HG03135 (cell line): ENCODE results near the gene CHN2.

ENCODE experiments used
- ATAC-seq: cut with Tn5 transposase; IDR thresholded peaks from one replicate; pipeline ENCODE4 v1.9.1; 2021; ENCODE audit warnings: mild to moderate bottlenecking, moderate library complexity; ENCODE audit not compliant: unreplicated experiment

Gene CHN2

DNA sequence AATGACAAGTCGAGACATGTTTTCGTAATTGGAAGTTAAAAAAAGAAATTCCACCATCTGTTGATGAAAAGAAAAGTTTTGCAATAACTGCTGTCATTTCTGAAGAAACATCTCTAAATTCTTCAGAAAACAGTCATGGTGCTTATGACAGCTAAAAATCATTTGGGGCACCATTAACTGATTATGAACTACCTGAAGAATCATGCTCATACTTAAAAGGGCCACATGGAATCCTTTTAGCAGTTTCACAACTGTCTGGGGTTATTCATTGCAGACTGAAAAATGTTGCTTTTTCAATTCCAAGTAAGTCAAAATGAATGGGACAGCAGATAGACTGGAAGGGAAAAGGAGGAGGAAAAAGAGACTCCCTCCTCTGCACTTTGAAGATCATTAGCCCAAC lies 134.2 kb downstream of the CHN2 start:
- no peak for ATAC-seq

DNA sequence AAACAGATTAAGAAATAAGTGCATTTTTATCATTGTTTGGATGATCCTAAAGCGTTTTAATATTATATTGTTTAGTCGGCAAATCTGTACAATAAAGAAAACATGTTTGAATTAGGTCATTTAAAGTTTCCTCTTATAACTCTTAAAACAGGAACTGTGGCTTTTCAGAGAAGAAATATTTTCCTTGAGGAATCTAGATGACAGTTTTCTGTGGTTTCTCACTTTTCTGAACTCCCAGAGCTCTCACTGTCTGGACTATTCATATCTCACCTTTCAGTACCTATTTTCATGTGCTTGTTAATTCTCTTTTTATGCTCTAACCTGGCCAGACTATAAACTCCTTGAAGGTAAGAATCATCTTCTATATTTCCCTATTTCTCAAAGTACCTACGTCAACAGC lies 135.1 kb downstream of the CHN2 start:
- no peak for ATAC-seq

DNA sequence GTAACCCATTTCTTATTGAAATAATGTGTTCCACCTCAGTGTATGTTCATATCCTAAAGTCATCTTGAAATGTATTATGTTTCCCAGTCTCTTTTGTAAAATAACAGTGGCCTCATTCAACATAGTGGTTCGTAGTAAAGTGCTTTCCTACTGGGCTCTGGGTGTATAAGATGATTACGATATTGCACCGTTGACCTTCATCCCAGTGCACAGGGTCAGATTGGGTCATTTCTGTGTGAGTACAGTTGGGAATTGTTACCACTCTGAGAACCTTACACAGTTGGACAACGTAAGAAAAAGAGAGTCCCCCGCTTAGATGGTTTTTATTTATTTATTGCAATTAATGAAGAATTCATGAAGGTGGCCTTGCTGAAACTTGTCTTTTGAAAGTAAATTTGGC lies 135.6 kb downstream of the CHN2 start:
- no peak for ATAC-seq

DNA sequence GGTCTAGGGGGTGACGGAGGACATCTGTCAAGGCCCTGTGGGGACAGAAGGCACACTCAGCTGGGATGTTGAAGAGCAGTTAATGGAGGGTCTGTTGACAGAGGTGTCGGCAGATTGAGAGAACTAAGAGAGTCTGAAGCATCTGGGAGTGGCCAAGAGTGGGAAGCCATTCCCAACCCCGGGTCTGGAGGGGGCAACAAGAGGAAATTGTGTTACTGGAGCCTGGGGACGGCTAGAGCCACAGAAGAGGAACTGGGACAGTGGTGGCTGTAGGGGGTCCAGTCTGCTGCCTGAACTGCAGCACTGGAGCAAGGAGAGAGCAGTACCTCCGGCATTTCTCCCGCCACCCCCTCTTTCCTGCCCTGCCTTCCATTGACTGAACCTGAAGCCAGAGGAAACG lies 136.6 kb downstream of the CHN2 start:
- no peak for ATAC-seq

DNA sequence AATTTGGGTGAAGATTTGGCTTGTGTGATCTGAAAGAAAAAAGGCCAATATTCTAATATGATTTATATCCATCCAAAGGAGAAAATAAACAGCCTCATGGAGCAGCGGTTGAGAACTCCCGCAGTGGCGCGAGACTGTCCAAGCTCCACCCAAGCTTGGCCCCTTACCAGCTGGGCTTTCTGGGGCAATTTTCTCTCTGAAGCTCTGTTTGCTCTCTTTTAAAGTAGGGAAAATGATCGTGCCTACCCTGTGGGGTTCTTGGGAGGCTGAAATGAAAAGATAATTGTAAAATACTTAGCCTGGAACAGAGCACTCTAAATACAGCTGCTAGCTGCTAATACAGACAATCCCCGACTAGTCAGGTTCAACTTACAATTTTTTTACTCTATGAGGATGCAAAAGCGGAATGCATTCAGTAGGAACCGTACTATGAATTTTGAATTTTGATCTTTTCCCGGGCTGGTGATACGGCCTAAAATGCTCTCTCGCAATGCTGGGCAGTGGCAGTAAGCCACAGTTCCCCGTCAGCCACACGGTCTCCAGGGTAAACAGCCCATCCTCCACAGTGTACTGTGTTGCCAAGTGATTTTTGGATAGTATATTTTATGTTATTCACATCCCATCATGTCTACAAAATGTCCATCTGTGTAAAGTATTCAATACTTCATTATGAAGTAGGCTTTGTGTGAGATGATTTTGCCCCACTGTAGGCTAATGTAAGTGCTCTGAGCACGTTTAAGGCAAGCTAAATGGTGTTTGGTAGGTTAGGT lies 137.7 kb downstream of the CHN2 start:
- ATAC-seq = no peak

DNA sequence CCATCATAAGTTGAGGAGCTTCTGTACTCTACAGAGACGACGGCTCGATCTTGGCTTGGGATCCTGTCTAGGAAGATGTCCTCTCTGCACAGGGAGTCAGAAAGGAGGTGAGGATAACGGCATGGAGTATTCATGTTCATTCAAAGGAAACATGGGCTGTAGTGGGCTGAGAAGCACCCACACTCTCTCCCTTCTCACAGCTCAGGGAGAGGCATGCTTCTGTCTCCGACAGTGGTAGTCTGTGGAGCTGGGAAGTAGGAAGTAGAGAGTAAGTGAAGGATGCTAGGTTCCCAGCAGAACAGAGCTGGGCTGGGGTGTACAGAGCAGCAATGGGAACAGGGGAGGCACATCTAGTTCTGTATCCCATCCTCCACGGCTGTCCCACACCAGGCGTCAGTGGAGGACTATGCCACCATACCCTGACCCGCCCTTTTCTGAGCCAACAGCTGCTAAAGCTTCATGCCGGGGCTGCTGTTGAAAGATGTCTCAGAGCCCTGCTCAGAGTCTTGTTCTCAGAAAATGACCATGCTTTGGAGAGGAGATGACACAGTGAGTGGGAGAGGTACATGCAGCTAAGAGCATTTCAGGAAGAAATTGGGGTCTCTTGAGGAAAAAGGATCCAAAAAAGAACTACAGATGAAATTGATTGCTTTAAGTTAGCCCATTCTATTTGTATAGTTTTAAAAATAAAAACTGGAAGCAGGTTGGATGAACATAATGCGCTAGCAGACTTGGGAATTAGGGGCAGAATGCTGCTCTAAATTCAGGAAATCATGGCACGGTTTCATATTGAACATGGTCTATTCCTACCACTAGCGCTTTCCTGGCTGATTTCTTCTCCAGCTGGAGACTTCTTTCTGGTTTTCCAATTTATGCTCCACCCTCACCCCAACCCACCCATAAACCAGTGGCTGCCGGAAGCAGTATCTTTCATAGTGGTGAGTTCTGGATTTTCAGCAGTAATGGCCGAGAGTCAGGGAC lies 138.6 kb downstream of the CHN2 start:
- ATAC-seq = no peak

DNA sequence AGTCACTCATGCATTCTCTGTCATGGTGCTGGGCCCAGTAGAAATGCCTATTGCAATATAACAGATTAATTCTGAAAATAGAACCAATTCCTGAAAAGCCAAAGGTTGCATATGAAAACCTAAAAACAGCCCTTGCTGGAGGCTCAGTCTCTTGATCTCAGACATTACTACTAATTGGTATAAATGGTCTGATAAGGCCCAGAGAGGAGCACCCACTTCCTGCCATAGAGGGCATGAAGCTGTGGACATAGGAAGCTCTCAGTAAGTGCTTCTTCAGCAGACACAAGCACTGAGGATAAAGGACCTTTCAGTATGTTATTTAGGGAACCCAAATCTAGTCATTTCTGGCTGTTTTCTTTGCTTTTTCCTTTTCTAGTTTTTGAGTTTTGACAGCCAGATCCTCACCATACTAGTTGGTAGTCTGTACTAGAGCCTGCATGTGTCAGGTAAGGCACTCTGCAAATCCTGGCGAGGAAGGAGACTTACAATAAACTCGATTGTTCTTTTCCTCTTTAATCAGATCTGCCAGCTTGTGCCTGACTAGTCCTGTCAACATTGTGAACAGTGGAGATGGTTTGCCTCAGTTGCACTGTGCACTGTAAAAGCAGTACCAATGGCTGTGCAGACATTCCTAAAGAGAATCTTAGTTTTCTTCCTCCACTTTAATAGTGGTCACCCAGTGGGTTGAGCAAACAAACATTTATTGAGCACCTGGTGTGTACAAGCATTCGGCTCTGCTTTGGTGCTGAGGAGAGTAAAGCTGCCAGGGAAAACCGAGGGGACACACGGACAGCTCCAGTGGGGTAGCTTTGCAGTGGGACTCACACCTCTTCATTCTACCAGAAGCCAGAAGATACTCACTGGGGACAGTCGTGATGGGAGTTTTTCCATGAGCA lies 140.9 kb downstream of the CHN2 start:
- ATAC-seq = no peak

DNA sequence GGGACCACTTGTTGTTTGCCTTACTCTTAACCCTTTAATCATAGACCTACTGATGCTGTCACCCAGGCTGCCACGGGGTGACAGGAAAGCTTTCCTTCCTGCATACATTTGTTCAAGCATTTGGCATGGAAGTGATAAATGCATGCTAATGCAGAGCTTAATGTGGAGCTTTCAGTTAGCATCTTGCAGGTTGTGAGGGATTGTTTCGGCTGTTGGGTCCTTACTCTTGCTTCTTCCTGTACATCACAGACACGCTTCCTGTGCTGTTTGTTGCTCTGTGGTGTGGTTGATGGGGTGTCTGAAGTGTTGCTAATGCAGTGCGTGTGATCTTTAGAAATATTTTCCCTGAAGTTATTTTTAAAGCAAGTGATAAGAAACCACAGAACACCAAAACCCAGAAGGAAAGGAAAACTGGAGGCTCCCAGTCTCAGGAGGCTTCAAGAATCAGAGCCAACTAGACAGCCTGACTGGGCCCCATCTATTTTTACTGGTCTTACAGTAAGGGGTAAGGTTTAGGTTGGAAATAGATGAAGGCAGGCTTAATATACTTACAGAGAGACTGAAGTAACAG lies 143.1 kb downstream of the CHN2 start:
- ATAC-seq = no peak

DNA sequence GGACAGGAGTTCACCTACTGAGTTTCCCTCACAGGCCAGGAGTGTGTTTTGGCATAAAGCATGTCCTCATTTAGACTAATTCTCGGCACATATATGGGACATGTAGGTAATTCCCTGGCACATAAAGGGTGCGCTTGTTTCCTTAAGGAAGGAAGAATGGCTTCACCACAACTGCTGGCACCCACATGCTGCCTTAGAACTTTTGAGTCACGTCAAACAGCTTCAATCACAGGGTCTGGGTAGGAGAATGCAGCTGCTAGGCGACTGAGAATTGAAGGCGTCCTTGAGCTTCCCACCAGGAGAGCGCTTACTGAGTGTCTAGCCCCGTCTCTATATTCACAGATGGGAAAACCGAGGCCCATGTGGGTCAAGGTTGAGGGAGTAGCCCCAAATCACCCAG lies 146.1 kb downstream of the CHN2 start:
- ATAC-seq = no peak

DNA sequence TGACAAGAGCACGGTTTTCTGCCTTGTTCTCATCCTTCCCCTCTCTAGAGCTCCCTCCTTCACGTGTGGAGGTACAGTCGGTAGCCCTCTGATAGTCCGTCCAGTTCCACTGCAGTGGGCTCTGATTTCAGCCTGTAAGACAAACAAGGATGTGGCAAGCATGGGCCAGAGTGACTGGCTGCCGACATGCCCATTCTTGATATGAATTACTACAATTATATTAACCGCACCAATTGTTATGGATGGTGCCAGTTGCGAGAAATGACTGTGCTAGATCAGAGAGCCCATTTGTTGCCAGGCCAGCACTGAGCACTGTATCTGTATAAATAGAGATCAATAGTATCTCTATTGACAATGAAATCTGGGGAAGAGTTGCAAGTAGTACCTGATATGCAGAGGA lies 146.6 kb downstream of the CHN2 start:
- ATAC-seq = no peak

DNA sequence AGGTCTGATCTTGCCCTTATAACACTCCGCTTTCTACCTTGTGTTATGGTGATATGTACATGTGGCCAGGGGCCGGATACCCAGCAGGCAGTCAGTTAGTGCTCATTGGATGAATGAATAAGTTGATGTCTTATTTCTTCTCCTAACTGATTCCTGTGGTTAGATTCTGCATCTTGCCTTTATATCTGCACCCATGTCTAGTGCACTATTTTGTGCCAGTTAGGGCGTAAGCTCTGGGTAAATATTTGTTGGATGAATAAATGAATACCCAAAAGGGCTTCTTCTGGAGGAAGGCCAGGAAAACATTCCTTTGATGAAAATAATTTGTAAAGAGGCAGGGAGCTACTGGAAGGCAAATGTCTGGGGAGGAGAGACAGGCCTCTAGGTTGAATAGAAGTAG lies 148.2 kb downstream of the CHN2 start:
- ATAC-seq = no peak

DNA sequence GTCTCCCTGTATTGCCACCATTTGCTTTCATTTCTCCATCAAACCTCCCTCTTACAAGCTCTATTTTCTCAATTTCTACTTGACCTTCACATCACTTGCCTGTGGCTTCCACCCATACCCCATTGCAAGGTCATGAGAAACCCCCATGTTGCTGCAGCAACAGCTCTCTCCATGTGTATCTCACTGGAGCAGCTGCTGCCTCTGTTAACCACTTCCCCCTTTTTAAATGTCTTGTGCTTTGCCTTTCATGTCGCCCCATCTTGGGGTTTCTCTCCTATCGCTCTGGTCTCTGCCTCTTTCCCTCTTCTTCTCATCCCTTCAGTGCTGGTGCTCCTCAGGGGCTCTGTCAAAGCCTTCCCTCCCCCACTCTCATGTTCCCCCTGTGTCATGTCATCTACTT lies 148.8 kb downstream of the CHN2 start:
- ATAC-seq = no peak

DNA sequence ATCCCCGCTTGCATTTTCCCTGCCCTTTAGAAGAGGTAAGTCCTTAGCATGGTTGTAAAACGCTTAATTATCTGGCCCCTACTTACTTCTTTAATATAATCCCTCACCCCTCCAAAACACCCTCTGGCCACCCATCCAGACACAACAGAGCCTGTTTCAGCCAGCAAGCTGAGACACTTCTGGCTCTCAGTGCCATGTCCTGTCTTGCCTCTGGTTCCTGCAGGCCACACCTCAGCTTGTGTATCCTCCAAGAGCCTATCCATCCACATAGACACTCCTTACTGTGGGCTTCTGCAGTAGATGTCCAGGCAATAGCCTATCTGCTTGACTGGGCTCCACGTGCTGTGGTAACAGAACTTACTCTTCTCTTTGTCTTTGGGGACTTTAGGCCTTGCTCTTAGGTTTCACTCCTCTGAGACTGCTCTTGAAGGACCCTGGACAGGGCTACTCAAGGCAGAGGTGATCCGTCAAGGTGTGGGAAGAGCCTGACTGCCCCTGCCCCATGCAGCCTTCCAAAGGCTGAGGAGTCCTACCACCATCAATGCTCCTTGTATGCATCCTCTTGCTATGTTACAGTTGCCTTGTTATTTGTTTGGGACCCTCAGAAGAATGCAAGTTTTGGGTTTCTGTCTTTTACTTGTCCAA lies 149.9 kb downstream of the CHN2 start:
- no peak for ATAC-seq

DNA sequence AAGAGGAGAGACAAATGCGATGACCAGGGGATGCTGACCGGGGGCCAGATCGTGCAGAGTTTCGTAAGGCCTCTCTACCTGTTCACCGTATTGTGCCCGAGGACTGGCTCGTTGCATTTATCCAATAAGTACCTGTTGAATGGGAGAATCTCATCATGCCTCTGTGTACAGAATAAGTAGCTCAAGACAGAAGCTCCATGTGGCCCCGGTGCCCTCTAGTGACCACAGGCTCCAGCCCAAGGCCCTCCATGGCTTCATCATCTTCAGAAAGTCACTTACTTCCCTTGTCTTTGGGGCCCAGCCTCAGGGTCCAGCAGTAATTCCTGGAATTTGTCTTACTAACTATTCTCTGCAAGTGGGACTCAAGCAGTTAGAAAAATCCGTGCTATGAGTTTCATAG lies 151.0 kb downstream of the CHN2 start:
- ATAC-seq = no peak

DNA sequence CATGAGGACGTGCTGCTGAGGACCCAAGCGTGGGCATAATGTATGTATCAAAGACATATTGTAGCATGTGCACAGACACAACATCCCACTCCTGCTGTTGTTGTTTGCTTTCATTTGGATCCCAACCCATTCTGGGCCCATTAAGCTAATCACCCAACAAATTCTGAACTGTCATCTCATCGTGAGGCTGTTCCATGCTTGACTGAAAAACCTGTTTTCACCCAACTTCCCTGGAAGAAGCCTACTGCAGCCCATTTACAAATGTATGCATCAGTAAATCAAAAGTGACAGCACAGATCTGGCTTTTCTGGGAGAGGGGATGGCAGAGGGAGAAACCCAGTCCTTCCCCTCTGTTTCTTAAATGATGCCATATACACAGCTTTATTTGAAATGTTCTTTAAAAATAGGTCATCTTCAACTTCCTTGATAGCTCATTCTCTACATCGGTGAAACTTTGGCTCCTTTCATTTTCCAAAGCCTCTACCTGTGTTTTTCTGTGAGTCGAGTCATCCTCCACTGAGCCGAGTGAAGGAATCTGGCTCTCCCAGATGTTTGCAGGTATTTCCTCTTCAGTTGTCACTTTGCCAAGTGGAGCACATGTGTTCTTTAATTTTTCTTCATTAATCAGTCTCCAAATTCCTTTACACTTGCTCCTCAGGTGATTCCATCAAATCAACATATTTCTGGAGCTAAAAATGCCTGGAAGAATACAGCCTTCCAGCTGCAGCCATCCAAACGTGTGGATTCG lies 151.8 kb downstream of the CHN2 start:
- ATAC-seq = no peak

DNA sequence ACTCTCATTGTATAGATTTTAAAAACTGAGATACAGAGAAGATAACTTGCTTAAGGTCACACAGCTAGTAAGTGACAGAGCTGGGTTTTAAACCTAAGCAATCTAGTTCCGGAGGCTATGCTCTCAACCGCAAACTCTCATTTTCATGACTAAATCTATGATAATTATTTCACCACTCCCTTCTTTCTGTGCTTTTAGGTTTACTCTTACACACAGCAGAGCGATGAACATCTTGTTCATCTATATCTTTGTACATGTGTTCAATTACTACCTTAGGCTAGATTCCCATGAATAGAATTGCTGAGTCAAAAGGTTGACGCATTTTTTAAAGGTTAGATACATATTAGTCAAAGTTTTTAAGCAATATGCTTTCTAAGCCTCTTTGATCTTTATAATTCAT lies 154.8 kb downstream of the CHN2 start:
- ATAC-seq = no peak

DNA sequence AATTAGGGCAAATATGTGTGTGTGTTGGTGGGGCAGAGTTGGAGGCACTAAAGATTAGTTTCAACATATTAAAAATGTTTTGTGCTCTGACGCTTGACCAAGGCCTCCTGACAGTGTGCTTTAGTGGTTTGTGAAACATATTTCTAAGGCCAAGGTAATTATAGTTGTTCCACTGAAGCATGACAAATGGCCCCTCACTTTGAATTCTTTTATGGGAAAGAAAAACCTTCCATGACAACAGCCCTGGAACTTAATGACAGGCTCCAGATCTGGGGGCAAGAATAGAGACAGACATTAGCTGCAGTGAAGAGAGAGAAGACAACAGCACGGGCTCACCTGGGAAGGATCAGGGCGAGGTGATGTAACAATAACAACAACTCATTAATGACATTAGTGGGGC lies 155.8 kb downstream of the CHN2 start:
- no peak for ATAC-seq

DNA sequence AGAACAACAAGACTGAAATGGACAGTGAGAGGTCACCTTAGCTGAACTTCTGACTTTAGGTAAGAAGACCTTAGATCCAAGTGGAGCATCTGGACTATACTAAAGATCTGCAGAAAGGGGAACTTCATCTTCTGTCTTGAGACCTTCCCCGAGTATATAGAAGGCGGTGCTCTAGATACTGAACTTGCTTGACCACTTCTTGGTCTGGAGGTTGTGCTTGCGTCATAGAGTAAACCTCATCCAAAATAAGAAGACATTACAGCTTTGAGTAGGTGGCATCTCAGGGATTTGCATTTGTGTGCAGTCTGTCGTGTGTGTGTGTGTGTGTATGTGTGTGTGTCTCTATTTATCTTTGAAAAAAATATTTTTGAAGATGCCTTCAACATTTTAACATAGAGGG lies 157.5 kb downstream of the CHN2 start:
- no peak for ATAC-seq

DNA sequence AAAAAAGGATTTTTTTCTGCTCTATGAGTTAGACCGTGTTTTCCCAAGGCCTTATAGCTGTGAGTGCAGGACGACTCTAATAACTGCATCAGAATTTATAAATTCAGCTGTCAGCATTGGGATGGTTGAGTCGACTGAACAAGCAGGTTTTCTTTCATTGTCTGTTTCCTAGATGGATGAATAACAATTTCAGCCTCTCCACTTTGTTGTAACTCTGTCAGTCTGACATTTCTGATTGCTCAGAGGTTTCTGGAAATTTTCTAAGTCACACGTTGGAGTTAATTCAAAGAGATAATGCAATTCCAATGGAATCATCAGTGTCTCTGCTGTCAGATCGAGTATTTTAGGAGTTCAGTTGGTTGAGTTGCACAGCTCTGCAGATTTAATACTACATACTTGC lies 159.2 kb downstream of the CHN2 start:
- ATAC-seq = no peak

DNA sequence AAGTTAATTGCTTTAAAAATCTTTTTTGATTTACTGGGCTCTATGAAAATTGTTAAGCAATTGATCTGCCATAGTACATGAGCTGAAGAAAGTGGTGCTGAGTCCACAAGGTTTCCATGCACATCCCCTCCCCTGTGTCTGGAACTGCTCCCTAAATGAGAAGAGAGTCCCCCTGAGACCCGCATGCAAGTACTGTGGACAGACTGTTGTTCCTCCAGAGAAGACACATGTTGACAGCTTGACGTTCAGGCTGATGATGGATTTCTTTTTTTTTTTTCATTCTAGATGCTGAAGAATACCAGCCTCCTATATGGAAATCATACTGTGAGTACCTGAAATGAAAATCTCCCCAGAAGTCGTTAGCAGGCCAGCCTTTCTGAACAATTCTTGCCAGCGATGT lies 159.8 kb downstream of the CHN2 start:
- no peak for ATAC-seq
